HG03135 (cell line): ENCODE results near the gene FGF14.

Experiments used
- ATAC-seq: cut with Tn5 transposase; IDR thresholded peaks from one replicate; pipeline ENCODE4 v1.9.1; 2021; ENCODE audit warnings: mild to moderate bottlenecking, moderate library complexity; ENCODE audit not compliant: unreplicated experiment

FGF14 gene

DNA sequence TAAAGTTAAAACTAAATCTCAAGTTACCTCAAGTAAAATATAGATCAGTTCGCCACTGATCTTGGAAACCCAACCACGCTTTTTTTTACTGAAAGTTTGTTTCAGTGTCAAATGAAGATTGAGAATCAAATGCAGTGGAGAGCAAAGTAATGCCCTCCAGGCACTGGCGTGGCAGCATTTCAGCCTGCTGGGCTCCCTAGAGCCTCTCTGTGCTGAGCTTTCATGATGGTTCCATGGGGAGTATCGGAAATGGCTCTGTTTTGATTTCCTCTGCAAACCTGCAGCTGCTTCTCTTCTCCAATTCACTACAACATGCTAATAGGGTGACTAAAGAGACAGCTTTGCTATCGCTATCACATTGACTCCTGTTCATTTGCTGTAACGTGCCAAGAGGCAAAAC, 141.6 kb downstream of the FGF14 start:
- no peak for ATAC-seq

DNA sequence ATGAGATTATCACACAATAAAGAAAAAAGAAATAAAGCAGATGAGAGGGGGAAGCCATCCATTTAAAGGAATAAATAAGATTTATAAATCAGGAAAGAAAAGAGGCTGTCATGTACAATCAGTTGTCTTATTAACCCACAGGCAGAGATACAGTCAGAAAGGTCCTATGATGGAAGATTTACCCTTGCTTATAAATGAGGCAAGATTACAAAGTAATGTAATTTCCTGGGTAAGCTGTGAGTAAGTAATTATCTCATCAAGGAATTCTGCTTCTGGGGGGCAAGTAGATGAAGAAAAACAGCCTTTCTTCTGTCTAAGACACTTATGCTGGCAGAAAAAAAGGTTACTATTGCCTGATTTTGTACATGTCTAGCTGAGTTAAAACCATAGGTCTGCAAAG, 146.4 kb downstream of the FGF14 start:
- no peak for ATAC-seq

DNA sequence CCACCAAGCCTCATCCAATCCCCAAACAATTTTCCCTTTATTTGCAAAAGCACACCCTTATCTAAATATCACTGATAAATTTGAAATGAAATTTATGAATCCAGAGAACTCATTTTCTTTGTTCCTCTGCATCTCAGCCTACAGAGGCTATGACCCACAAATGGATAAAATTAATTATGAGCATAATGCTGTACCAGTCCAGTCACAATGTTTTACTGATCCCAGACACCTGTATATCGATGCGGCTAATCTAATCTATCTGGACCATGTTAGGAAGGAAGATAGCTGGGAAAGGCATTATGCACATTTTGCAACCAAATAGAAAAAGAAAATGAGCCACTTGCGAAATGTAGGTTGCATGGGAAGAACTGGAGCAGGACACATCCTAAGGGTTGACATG, 150.0 kb downstream of the FGF14 start:
- no peak for ATAC-seq

DNA sequence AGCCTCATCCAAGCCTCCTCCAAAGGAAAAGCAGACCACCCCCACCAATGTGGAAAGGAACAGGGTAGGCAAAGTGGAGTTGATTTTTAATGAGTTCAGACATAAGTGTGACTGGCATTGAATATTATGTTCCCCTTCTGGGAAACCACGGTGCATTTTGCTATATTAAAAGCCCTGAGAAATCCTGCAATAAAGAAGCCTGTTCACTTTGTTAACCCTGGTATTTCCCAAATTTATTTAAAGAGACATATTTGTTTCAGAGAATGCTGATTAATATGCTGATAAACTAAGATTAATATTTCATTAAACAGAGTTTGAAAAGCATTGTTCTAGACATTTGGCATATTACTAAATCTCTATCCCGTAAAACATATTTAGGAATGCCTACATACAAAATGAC, 151.4 kb downstream of the FGF14 start:
- no peak for ATAC-seq

DNA sequence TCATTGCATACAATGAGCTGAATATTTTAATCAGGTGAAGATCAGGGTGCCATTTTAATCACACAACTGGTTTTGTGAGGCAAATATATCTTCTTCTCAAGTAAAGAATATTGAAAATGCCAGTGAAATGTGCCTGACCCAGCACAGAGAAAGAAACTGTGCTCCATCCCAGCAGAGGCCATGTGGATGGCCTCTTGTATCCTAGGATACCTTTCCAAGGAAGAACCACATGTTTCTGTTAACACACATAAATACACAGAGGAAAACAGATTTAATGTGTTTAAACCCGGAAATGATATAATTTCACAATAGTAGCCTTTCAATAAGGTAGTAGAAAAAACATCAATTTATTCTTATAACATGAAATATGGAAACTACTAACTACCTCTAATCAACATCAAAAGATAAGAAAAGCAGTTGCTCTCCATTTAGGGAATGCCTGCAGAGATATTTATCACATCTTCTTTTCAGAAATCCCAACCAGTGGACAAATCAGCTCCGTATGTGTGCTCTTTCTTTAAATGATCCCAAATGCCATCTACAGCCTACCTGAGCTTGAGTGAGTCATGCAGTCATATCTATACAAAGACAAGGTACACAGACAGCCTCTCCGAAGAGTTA, 157.1 kb downstream of the FGF14 start:
- no peak for ATAC-seq

DNA sequence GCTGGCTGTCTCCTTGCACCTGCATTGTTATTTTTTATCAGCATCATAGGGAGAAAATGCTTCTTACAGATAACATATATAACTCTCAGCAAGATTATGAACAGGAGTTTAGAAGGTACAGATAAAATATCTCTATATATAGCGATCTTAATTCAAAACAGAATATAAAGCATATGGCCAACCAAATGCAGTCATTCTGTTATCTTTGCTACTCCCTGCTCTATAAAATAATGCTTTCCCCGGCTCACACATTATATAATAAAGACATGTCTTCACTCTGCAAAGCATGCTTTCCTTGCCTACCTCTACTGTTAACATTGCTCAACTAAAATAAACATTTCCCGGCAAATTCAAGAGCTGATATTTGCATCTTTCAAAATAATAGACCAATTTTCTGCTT, 161.7 kb downstream of the FGF14 start:
- no peak for ATAC-seq

DNA sequence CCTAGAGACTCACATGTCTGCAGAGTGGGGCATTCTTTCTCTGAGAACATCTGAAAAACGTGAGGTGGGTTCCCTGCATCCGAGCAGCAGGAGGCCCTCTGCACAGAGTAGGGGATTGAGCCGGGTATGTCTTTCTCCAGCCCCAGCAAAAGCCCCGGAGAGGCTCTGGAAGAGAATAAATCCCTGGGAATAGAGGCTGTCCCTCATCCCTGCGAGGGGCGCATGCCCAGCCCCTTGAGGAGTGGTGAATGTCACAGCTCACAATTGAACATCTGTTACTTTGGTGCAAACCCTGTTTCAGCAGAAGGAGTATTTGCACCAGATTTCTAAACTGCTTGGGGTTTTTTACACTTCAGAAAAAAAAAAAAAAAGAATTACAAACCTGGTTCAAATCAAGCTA, 164.6 kb downstream of the FGF14 start:
- ATAC-seq: no peak

DNA sequence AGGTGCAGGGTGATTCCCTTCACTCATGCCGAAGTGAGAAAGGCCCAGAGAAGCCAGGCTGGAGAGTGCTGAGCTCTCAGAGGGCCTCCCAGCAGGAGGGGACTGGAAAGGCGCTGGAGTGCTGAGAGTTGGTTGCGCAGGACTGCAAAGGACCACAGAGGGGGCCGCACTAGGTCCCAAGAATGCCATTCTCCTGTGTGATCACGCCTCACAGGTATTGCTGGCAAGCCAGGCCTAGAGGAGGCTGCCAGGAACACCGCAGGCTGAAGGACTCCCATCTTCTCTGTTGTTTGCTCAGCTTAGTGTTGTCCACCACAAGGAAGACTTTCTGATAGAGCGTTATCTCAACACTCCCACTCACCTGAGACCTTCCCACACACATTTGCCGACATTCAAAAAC, 165.0 kb downstream of the FGF14 start:
- ATAC-seq: no peak

DNA sequence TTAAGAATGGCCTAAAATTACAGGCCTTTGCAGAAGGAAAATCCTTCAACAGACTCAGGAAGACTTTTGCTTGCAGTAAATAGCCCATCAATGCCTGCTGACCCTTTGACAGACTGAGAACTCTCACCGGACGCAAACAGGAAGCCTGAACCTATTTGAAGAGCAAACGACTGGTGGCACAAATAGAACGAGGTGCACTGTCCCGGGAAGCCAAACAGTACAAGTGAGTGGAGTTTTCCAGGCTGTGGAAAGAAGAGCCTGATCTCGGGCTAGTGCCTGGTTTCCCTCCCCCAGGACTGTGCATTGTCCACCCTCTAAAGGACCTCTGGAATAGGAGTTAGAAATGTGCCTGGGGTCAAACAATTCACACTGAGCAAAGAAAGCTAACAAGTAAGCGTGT, 165.5 kb downstream of the FGF14 start:
- ATAC-seq: no peak

DNA sequence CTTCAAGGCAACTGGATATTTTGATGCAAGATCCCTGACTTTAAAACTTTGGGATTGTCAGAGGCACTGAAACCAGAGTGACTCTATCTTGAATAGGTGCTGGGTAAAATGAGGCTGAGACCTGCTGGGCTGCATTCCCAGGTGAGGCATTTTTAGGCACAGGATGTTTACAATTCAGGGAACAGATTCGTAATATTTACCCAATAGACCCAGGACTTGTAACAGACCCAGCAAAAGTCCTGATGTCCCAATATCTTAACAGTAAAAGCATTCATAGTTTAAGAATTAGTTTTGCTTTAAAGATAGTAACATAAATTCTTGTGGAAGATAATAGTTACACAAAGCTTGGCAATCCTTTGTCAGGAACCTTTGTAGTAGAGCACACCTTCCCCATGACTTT, 166.2 kb downstream of the FGF14 start:
- ATAC-seq: no peak

DNA sequence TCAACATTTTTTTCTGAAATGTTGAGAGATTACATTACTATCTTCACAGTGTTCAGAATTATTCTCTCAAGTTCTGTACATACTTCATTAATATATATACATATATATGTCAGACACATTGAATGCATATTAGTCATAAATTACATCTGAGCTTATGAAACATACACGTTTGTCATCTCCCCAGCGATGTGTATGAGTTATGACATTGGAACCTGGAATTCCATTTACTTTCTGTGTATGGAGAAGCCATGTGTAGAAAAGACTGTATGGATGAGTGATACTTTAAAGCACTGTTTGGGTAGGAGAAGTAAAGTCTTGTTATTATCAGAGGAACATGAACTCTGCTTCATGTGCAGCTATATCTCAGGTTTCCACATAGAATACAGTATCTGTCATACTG, 167.2 kb downstream of the FGF14 start:
- no peak for ATAC-seq

DNA sequence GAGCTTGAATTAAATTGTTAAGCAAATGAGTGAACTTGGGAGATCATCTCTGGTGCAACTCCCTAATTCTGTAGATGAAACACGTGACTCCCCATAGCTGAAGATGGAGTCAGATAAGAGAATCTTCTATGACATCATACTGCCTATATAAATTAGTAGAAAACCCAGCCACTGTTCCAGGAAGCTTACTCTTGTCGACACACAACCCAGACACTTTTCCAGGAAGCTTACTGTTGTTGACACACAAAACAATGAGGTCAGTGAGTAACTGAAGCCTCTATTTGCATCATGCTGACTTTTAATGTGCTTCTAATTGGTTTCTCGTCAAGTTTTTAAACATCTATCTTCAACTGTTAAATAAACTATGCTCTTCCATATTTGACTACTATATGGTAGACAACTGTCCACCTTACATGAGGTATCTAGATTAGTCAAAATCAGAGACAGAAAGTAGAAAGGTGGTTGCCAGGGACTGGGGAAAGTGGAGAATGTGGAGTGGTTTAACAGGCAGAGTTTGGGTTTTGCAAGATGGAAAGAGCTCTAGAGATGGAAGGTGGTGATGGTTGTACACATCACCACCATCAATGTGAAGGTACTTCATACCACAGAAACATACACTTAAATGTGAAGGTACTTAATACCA, 168.2 kb downstream of the FGF14 start:
- no peak for ATAC-seq

DNA sequence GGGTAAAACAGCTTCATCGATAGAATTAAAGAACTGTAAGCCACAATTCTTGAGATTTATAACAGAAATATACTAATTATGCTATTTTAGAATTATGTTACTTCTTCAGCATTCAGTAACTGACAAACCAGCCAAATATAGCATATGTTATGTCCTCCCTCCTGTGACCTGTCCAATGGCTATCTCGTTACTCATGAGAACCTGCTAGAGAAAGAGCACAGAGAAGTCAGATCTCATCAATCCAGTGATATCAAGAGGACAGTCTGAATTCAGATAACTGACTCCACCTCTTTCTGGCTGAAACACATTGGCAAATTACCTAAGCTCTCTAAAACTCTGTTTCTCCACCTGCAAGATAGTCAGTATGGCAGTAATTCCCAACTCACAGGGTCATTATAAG, 170.4 kb downstream of the FGF14 start:
- no peak for ATAC-seq

DNA sequence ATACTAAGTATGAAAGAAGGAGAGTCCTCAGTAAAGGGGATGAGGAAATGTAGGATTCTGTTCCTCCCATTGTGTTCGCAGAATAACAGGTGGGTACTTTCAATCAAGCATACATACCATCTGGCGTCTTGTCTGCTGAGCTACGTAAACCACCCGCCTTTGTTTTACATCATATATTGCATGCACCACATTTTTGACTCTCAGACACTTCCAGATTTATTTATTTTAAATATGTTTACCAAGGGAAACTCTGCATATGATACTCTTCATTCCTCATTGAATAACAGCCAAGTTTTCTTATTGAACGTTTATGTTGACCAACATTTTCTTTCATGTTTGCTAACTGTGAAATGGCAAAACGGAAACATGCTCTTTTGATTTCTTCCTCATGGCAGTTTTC, 174.1 kb downstream of the FGF14 start:
- no peak for ATAC-seq

DNA sequence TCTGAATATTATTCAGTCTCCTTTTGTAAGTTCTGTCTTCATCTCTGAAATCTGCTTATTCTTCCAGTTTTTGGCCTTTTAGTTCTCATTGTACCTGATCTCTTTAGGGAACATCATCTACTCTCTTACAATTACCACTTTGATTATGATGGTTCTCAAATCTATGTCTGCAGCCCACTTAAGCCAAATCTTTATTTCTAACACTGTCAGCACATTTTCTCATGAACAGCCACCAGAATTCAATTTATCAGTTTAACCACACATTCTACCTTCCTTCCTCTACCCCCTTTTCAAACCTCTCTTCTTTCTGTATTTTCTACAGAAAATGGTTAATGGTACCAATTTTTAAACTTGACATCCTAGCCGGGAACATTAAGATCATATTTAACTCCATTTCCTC, 175.3 kb downstream of the FGF14 start:
- ATAC-seq: no peak

DNA sequence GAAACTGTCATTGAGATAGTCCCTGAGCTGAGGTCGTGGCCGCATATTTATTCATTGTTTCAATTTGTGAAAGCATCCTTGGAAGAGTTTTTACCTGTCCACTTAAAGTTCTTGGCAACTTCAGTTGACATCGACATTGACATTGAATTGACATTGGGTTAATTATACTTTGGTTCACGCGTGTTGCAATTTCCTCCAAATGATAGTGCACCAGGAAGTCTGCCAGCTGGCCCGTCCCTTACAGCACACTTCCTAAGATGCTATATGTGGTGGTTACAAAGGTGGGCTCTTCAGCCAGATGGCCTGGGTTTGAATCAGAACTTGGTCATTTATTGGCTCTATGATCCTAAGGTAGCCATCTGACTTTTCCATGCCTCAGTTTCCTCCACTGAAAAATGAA, 176.0 kb downstream of the FGF14 start:
- no peak for ATAC-seq

DNA sequence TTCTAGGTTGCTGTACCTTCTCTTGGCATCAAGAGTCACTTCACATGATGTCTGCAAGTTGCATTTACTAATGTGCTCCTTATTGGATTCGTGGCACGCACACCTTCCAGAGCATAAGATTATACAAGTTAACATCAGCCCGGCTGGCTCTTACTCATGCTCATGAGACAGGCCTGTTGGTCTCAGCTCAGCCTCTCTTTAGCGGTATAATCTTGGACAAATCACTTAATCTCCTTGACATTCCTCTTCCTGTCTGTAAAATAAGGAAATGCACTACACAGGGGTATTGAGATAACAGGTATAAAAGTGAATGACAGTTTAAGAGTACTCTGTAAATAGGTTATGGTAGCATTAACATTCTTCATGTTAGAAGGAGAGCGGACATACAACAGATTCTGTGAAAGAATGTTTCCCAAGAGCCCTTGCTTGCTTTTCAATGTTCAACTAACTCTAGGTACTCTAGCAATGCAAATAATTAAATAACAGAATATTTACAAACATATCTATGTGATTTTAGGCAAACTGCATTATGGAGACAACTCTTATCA, 181.1 kb downstream of the FGF14 start:
- ATAC-seq: no peak

DNA sequence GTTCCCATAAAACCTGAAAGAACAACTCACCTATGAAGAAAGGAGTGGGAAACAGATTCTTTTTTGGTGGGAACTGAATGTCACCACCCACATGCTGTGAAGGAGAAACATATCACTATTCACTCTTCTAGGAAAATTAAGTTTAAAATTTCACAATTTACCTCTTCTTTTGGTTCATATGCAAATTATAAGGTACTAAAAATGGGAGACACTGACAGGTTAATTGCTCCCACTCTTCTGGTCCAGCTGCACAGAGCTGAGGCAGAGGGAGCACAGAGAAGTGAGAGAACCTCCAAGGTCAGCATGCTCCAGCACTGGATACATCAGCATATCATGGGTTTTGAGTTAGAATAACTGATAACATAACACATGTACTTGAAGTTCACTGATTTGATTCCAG, 186.9 kb downstream of the FGF14 start:
- ATAC-seq: no peak

DNA sequence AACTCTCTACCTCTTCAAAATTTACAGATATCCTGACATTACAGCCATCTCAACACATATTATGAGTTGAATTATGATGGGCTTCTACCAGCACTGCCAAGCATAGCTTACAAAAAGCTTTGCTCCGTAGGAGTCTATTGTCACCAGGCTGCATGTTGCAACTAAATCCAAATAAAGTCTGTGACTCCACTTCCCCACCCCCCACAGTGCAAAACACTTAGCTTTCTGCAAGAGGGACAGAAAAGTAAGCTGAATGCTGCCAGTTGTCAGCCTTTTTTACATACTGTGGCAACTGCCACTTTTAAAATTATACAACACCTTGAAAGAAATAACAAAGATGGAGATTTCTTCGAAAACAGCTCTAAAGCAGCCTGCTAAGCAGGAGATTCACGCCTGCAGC, 189.1 kb downstream of the FGF14 start:
- no peak for ATAC-seq

DNA sequence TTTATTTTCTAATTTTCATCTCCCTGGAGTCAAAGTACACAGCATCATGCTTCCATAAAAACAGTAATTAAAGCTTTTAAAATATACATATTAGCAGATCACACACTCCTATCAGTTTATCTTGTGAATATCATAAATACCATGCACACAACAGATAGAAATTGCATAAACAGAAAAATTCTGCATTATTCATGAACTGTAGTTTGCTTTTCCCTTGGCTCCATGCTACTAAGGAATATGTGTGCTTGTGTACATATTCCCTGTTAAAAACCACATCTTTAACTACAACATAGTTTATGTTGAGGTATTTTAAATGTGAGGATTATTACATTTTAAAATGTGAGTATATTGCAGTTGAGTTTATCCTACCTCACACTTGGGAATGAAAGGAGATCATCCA, 193.5 kb downstream of the FGF14 start:
- no peak for ATAC-seq

DNA sequence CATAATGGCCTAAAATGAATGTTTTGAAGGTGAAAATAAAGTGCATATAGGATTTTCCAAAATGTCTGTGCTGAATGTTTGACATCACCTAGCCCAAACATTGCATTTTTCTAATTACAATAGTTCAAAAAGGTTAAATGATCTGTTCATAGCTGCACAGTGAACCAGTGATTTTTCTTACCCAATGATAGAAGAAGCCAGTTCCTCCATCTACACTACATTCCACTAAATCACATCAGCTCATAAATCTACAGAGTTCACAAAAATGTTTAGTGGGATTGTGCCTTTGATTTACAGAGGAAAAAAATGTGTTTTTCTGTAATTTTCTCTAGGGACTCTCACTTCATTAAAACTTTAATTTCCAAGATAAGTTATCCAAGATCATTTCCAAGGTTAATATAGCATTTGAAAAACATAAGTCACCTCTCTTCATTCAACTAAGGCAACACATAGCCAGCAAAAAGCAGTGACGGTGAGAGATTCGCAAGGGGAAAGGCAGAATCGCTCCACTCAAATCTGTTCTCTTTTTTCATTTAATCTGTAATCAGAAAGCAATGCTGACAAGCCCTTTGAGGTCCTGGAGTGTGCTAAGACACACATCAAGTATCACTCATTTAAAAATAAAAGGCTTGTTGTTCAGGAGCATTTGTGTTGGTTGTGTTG, 194.0 kb downstream of the FGF14 start:
- no peak for ATAC-seq

DNA sequence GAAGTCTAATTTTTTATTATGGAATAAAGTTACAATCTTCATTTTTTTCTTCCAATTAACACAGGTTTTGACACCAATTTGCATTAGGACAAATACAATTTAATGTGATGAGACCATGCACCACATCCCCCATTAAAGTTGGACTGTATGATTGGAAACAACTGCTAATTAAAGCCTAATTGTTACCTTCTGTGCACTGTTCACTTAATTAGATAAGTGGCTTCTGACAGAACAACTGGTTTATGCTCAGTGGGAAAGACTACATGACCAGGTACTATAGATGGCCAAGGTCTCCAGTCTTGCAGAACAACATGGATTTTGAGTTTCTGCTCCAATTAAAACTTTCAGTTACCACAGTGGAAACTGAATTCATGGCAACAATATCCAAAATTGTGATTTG, 198.1 kb downstream of the FGF14 start:
- ATAC-seq: no peak
